HUES6 (cell line): ENCODE results near the gene RTN4.

Experiments used
- H3K27ac ChIP-seq: 2 replicates; pipeline ENCODE4 v1.7.0; 2013; ENCODE audit warnings: low read depth, mild to moderate bottlenecking, low read length, inconsistent platforms
- H3K27me3 ChIP-seq: 2 replicates; pipeline ENCODE4 v1.6.1; 2013; ENCODE audit warnings: low read length; ENCODE audit not compliant: control insufficient read depth, insufficient read depth
- H3K36me3 ChIP-seq: 2 replicates; pipeline ENCODE4 v1.6.1; 2013; ENCODE audit warnings: low read length; ENCODE audit not compliant: control insufficient read depth, insufficient read depth
- H3K4me1 ChIP-seq: 2 replicates; pipeline ENCODE4 v1.6.1; 2013; ENCODE audit warnings: low read length; ENCODE audit not compliant: control insufficient read depth, insufficient read depth
- H3K4me3 ChIP-seq: 2 replicates; pipeline ENCODE4 v1.5.1; 2013; ENCODE audit warnings: low read depth, low read length
- H3K9ac ChIP-seq: one replicate; pipeline ENCODE4 v1.6.1; 2013; ENCODE audit warnings: mild to moderate bottlenecking, low read length
- H3K9me3 ChIP-seq: 2 replicates; pipeline ENCODE4 v1.6.1; 2013; ENCODE audit warnings: low read depth, low read length; ENCODE audit not compliant: control insufficient read depth, insufficient read depth

The RTN4 gene

DNA sequence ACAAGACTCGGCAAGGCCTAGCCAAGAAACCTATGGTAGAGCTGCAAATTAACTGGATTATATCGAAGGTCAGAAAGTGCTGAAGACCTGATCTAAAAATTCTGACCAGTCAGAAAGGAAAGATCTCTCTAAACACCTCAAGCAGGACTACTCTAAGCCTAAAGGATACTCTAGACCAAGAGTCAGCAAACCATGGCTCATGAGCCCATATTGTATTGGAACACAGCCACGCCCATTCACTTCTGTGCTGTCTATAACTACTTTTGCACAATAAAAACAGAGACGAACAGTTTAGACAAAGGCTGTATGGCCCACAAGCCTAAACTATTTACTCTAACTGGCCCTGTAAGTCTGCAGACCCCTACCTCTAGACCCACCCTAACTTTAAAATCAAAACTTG lies 18.7 kb downstream of the RTN4 start:
- Histone ChIP-seq H3K4me3 (no peak overlapping the region), H3K27me3 (no peaks in the 10 kb centered on the region), H3K27ac (no peak overlapping the region), H3K9me3 (no peaks in the 10 kb centered on the region), H3K9ac (no peak overlapping the region), H3K36me3 (peaks cover 8% of the 10 kb centered on the region; the same call in 1 of the 2 replicates), H3K4me1 (peaks cover 41% of the 10 kb centered on the region)

- no peaks in the 10 kb centered on the region for H3K9me3 ChIP-seq
- no peak overlapping the region for H3K4me3 ChIP-seq
- no peak overlapping the region for H3K27ac ChIP-seq
- no peak overlapping the region for H3K9ac ChIP-seq
- H3K36me3 ChIP-seq = peaks cover 10% of the 10 kb centered on the region; the same call in 1 of the 2 replicates
- peaks cover 48% of the 10 kb centered on the region for H3K4me1 ChIP-seq
- no peaks in the 10 kb centered on the region for H3K27me3 ChIP-seq
Observed at GRCh38 chr2:55030766-55031165, 19.5 kb downstream of the RTN4 start.

GRCh38 chr2:55029098-55029497 lies 21.2 kb downstream of the RTN4 start:
- Histone ChIP-seq H3K27me3 (no peaks in the 10 kb centered on the region), H3K4me3 (no peak overlapping the region), H3K36me3 (peaks cover 13% of the 10 kb centered on the region; the same call in 1 of the 2 replicates), H3K9ac (no peak overlapping the region), H3K27ac (no peak overlapping the region), H3K4me1 (peaks cover 56% of the 10 kb centered on the region), H3K9me3 (no peaks in the 10 kb centered on the region)

DNA sequence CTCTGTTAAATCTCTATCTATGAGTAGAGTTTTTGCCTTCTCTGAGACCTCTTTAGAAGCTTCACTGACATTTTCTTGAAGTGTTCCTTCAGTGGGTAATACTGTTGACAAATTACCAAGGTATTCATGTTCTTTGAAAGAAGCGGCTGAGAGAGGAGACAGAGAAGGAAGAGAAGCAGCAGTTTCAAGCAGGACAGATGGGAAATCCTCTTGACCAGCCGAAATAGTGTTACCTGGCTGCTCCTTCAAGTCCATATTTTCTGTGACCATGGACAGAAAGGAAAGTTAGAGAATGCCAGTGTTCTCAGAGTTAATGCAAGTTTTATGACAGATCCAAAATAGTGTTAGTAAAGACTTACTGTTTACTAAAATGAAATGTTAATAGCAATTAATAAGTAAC lies 23.0 kb downstream of the RTN4 start:
- Histone ChIP-seq H3K4me1 (peaks cover 71% of the 10 kb centered on the region), H3K27ac (no peak overlapping the region), H3K27me3 (no peaks in the 10 kb centered on the region), H3K9ac (no peak overlapping the region), H3K4me3 (no peak overlapping the region), H3K9me3 (no peaks in the 10 kb centered on the region), H3K36me3 (peaks cover 13% of the 10 kb centered on the region; the same call in 1 of the 2 replicates)

DNA sequence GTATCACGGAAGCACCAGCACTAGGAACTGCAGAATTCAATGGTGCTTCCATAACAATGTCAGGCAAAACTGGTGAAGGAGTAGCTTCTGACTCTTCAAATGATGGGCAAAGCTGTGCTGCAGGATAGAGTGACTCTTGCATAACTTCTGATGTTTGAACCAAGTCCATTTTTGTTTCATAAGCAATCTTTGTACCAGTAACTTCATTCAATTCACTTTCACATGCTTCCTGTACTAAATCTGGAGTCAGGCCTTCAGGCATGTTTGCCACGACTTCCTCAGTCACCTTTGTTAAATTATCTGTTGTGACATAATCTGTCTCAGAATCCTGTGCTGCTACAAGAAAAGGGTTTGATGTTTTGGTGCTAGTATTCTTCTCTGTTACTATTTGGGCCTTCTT lies 24.0 kb downstream of the RTN4 start:
- peaks cover 13% of the 10 kb centered on the region; the same call in 1 of the 2 replicates for H3K36me3 ChIP-seq
- H3K9ac ChIP-seq = no peak overlapping the region
- H3K27me3 ChIP-seq = no peaks in the 10 kb centered on the region
- H3K27ac ChIP-seq = no peak overlapping the region
- no peaks in the 10 kb centered on the region for H3K9me3 ChIP-seq
- H3K4me1 ChIP-seq = peaks cover 73% of the 10 kb centered on the region
- no peak overlapping the region for H3K4me3 ChIP-seq

GRCh38 chr2:55025627-55026026 lies 24.6 kb downstream of the RTN4 start:
- no peaks in the 10 kb centered on the region for H3K27me3 ChIP-seq
- no peak overlapping the region for H3K27ac ChIP-seq
- peaks cover 72% of the 10 kb centered on the region for H3K4me1 ChIP-seq
- no peaks in the 10 kb centered on the region for H3K9me3 ChIP-seq
- no peak overlapping the region for H3K4me3 ChIP-seq
- H3K36me3 ChIP-seq = peaks cover 13% of the 10 kb centered on the region; the same call in 1 of the 2 replicates
- H3K9ac ChIP-seq = no peak overlapping the region

- peaks cover 13% of the 10 kb centered on the region; the same call in 1 of the 2 replicates for H3K36me3 ChIP-seq
- H3K27ac ChIP-seq = no peak overlapping the region
- no peak overlapping the region for H3K4me3 ChIP-seq
- no peaks in the 10 kb centered on the region for H3K9me3 ChIP-seq
- no peaks in the 10 kb centered on the region for H3K27me3 ChIP-seq
- no peak overlapping the region for H3K9ac ChIP-seq
- H3K4me1 ChIP-seq = peaks cover 77% of the 10 kb centered on the region
Observed at GRCh38 chr2:55025082-55025481, 25.2 kb downstream of the RTN4 start.

- Histone ChIP-seq H3K9ac (no peak overlapping the region), H3K4me3 (no peak overlapping the region), H3K4me1 (peaks cover 77% of the 10 kb centered on the region), H3K27me3 (no peaks in the 10 kb centered on the region), H3K27ac (no peak overlapping the region), H3K9me3 (no peaks in the 10 kb centered on the region), H3K36me3 (peaks cover 27% of the 10 kb centered on the region; the same call in 1 of the 2 replicates)
Observed at GRCh38 chr2:55022476-55022875, 27.8 kb downstream of the RTN4 start.

DNA sequence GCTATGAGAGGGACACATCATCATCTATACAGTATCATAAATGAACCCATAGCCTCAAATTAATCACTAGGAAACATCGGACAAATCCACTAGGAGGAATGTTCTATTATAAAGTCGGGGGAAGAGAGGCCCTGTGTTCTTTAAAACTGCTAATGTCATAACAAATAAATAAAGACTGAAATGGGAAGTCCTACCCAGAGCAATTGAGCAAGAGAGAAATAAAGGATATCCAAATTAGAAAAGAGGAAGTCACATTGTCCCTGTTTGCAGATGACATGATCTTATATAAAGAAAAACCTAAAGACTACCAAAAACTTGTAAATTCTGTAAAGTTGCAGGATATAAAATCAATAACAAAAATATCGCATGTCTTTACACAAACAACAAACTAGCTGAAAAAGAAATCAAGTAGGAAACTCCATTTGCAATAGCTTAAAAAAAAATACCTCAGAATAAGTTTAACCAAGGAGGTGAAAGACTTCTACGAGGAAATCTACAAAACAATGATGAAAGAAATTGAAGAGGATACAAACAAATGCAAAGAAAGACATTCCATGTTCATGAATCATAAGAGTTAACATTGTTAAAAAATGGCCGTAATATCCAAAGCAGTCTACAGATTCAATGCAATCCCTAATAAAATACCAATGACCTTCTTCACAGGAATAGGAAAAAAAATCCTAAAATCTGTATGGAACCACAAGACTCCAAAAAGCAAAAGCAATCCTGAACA lies 30.6 kb downstream of the RTN4 start:
- H3K36me3 ChIP-seq = peaks cover 14% of the 10 kb centered on the region; the same call in 1 of the 2 replicates
- H3K9ac ChIP-seq = no peak overlapping the region
- H3K4me3 ChIP-seq = no peak overlapping the region
- H3K9me3 ChIP-seq = no peaks in the 10 kb centered on the region
- no peaks in the 10 kb centered on the region for H3K27me3 ChIP-seq
- H3K4me1 ChIP-seq = peaks cover 55% of the 10 kb centered on the region
- peak overlapping the region; percentile 85 for H3K27ac ChIP-seq

GRCh38 chr2:55018619-55019018 lies 31.6 kb downstream of the RTN4 start:
- H3K27me3 ChIP-seq = no peaks in the 10 kb centered on the region
- H3K4me3 ChIP-seq = no peak overlapping the region
- no peaks in the 10 kb centered on the region for H3K9me3 ChIP-seq
- no peak overlapping the region for H3K9ac ChIP-seq
- peaks cover 14% of the 10 kb centered on the region; the same call in 1 of the 2 replicates for H3K36me3 ChIP-seq
- peaks cover 57% of the 10 kb centered on the region for H3K4me1 ChIP-seq
- H3K27ac ChIP-seq = peak overlapping the region; percentile 85

- no peak overlapping the region; the same call in 1 of the 2 replicates for H3K27ac ChIP-seq
- H3K36me3 ChIP-seq = peaks cover 14% of the 10 kb centered on the region; the same call in 1 of the 2 replicates
- H3K4me1 ChIP-seq = peaks cover 58% of the 10 kb centered on the region
- H3K27me3 ChIP-seq = no peaks in the 10 kb centered on the region
- no peak overlapping the region for H3K9ac ChIP-seq
- no peaks in the 10 kb centered on the region for H3K9me3 ChIP-seq
- no peak overlapping the region for H3K4me3 ChIP-seq
Observed at GRCh38 chr2:55017880-55018279, 32.4 kb downstream of the RTN4 start.
